Prostate gland (tissue), 2 donors: Measurements from ENCODE around the gene LMTK2. TPM values are rescaled to one million over a fixed set of nuclear protein-coding genes. Genes with fewer than 3 reads are reported as not detected.

Experiments
- DNase-seq: peaks from one replicate; pipeline ENCODE4 v3.0.0-alpha.2; 2019; ENCODE audit warnings: low spot score
- H3K27ac ChIP-seq, 2 donors: fragments of 200-600 bp; sonication (generic); 2 replicates each; pipeline ENCODE4 v1.5.1; 2017 to 2019
- H3K27me3 ChIP-seq: fragments of 200-600 bp; sonication (generic); replicated peaks from 2 replicates; pipeline ENCODE4 v1.5.1; 2019; ENCODE audit not compliant: insufficient read depth
- H3K36me3 ChIP-seq, 2 donors: fragments of 200-600 bp; sonication (generic); 1 replicate in 1 of 2; 2 replicates in 1 of 2; pipeline versions ENCODE4 v1.5.1 to v1.8.1; 2017 to 2019
- H3K4me1 ChIP-seq: fragments of 200-600 bp; sonication (generic); replicated peaks from 2 replicates; pipeline ENCODE4 v1.5.1; 2019
- H3K4me3 ChIP-seq, 2 donors: fragments of 200-600 bp; sonication (generic); 2 replicates each; pipeline ENCODE4 v1.5.1; 2017 to 2019
- H3K9me3 ChIP-seq: fragments of 200-600 bp; sonication (generic); 2 replicates; pipeline ENCODE4 v1.5.1; 2017
- POLR2A ChIP-seq: fragments of 450-650 bp; IDR thresholded peaks from one replicate; pipeline ENCODE4 v1.6.1; 2016; ENCODE audit warnings: antibody characterized with exemption, mild to moderate bottlenecking
- POLR2AphosphoS5 ChIP-seq: sonication (generic); formaldehyde crosslinking; IDR thresholded peaks from one replicate; pipeline ENCODE4 v1.6.1; 2017; ENCODE audit warnings: antibody characterized with exemption
- WGBS: methylation state at CpG from one replicate; pipeline ENCODE4 v1.1.5; 2018; 5-methylcytosine and 5-hydroxymethylcytosine counted together
- intact Hi-C: fragments of 100-400 bp; cut with DNase I; formaldehyde crosslinking; loops from one replicate; pipeline ENCODE4 v1.14.2; 2022
- total RNA-seq, 2 donors: library from RNA; depleted of rRNA; stranded (reverse); fragments of >200 nt; gene quantifications; one replicate each; pipeline ENCODE4 v1.1.0, GENCODE V29; 2016
- TF ChIP-seq, protein P1 (sequence below), 4 experiments: fragments of 200-600 bp in 2 of 4; fragments of 450-650 bp in 2 of 4; sonication (generic) in 2 of 4; IDR thresholded peaks; 1 replicate in 3 of 4; 2 replicates in 1 of 4; pipeline ENCODE4 v1.5.1; 2016 to 2019; ENCODE audit warnings: antibody characterized with exemption in 4 of 4, mild to moderate bottlenecking in 2 of 4, moderate library complexity in 2 of 4

The LMTK2 gene
- total RNA-seq, 2 donors from 2014 or later: 22.2 to 37.4 TPM

DNA sequence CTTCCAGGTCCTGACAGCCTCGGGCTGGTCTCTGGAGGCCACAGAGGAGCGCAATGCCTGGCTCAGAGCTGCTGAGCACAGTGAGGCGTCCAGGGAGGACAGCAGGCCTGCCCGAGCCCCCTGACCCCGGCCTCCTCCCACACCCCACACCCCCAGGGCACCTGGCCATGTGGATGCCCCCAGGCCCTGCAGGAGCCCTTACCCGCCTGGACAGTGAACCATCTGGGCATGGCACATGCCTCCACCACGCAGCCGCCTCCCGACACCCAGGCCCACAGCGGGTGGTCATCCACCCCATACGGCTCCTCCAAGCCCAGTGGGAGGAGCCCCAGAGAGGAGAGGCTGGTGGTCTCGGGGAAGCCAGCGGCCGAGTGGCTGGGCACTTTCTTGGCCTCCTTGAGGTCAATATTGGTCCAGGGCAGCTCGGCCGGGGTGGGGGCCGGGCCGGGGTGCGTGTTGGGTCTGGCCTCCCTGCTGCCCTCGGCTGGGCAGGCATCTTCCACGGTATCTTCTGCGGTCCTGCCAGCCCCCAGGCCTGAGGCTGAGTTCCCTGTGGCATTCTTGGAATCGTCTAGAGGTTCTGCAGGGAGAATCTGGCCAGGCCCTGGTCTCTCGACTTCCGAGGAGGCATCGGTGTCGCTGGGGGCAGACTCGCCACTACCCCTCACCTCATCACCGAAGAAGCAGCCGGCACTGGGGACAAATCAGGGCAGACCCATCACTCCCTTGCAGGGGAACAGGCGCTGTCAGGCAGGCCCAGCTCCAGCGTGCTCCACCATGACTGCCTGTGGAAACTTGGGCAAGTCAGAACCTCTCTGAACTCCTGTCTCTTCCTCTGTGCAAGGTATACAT lies 126.8 kb downstream of the LMTK2 start:
- intact Hi-C loops: no loop called here
- no peak for DNase-seq
- H3K36me3 ChIP-seq: no peaks in the 10 kb centered on the region
- 91% methylated on average over 22 of the region's 32 CpGs for WGBS
- no peaks in the 10 kb centered on the region for H3K4me1 ChIP-seq
- TF ChIP-seq POLR2A (no peak), POLR2AphosphoS5 (no peak)
- TF ChIP-seq, protein P1, sequence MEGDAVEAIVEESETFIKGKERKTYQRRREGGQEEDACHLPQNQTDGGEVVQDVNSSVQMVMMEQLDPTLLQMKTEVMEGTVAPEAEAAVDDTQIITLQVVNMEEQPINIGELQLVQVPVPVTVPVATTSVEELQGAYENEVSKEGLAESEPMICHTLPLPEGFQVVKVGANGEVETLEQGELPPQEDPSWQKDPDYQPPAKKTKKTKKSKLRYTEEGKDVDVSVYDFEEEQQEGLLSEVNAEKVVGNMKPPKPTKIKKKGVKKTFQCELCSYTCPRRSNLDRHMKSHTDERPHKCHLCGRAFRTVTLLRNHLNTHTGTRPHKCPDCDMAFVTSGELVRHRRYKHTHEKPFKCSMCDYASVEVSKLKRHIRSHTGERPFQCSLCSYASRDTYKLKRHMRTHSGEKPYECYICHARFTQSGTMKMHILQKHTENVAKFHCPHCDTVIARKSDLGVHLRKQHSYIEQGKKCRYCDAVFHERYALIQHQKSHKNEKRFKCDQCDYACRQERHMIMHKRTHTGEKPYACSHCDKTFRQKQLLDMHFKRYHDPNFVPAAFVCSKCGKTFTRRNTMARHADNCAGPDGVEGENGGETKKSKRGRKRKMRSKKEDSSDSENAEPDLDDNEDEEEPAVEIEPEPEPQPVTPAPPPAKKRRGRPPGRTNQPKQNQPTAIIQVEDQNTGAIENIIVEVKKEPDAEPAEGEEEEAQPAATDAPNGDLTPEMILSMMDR (IDR thresholded peaks at IDR 0.05): no peak
- H3K4me3 ChIP-seq: no peak overlapping the region
- no peak overlapping the region for H3K27ac ChIP-seq
- H3K27me3 ChIP-seq: no peaks in the 10 kb centered on the region
- no peaks in the 10 kb centered on the region for H3K9me3 ChIP-seq

DNA sequence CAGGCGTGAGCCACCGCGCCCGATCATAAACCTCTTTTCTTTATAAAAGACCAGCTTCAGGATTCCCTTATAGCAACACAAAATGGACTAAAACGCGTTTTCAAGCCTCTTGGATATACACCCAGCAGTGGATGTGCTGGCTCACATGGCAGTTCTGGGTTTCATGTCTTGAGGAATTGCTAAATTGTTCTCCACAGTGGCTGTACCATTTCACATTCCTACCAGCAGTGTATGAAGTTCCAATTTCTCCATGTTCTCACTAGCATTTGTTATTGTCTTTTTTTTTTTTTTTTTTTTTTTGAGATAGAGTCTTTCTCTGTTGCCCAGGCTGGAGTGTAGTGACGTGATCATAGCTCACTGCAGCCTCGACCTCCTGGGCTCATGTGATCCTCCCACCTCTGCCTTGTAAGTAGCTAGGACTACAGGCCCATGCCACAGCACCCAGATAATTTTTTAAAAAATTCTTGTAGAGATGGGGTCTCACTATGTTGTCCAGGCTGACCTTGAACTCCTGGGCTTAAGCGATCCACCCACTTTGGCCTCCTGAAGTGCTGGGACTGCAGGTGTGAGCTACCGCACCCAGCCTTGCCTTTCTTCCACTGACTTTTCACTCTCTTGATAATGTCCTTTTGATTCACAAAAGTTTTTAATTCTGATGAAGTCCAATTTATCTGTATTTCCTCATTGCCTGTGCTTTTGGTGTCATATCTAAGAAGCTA lies 127.9 kb downstream of the LMTK2 start:
- H3K27ac ChIP-seq: no peak overlapping the region
- intact Hi-C loops: no loop called here
- 95% methylated on average over 10 of the region's 10 CpGs for WGBS
- no peaks in the 10 kb centered on the region for H3K9me3 ChIP-seq
- TF ChIP-seq POLR2AphosphoS5 (no peak), POLR2A (no peak)
- TF ChIP-seq, protein P1 (IDR thresholded peaks at IDR 0.05): no peak
- no peak for DNase-seq
- H3K36me3 ChIP-seq: no peaks in the 10 kb centered on the region
- H3K4me1 ChIP-seq: no peaks in the 10 kb centered on the region
- no peak overlapping the region for H3K4me3 ChIP-seq
- no peaks in the 10 kb centered on the region for H3K27me3 ChIP-seq

DNA sequence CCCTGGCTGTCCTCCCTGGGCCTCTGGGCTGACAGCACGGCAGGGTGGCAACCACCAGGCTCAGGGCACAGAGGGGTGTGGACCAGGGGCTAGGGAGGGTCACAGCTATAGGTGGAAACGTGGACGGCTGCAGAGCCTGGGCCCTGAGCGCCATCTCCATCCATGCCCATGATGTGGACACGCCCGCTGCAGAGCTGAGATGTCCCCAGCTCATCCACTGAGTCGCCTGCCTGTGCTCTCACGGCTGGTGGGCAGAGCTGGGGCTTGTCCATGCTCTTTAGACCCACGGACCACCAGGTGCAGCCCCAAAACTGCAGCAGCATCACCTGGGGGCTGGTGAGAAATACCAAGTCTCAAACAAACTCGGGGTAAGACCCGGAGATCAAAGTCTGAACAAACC lies 129.2 kb downstream of the LMTK2 start:
- no peaks in the 10 kb centered on the region for H3K4me1 ChIP-seq
- TF ChIP-seq, protein P1 (IDR thresholded peaks at IDR 0.05): no peak
- TF ChIP-seq POLR2AphosphoS5 (no peak), POLR2A (no peak)
- 89% methylated on average over 11 of the region's 11 CpGs for WGBS
- no peaks in the 10 kb centered on the region for H3K27me3 ChIP-seq
- no peak overlapping the region for H3K27ac ChIP-seq
- no peaks in the 10 kb centered on the region for H3K9me3 ChIP-seq
- intact Hi-C loops: no loop called here
- H3K36me3 ChIP-seq: no peaks in the 10 kb centered on the region
- no peak overlapping the region for H3K4me3 ChIP-seq
- no peak for DNase-seq

DNA sequence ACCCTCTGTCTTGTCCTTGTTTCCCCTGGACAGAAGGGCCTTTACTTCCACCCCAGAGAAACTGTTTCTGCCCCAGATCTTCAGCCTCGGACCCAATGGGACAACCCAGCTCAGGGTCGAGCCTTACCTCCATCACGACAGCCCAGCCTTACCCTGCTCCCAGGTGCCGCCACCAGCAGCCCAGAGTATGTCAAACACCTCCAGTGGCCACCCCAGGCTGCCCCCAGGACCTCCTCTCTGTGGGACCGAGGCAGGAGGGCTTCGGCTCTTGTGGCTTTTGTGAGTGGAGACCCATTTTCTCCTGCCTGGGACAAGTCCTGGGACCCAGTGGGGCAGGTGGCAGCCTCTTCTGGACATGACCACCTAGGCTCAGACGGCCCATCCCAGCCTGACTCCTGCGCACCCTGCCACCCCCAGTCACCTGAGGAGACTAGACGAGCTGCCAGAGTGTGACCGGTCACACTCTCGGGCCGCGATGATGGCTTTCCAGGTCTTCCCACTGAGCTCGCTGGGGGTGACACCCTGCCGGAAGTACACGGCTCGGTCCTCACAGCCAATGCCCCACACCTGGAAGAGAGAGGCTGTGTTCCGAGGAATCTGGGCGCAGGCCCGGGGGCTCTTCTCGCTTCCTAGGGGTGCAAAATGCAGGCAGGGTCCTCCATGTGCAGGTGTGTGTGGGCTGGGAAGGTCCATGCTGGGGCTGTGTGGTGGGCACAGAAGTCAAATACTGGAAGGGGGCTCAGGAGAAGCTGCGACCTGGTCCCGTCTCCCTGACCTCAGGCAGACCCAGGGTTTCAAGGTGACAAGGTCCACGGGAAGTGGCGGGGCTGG lies 129.9 kb downstream of the LMTK2 start:
- Histone ChIP-seq H3K9me3 (no peaks in the 10 kb centered on the region), H3K4me3 (no peak overlapping the region), H3K36me3 (no peaks in the 10 kb centered on the region), H3K27ac (no peak overlapping the region), H3K27me3 (no peaks in the 10 kb centered on the region), H3K4me1 (no peaks in the 10 kb centered on the region)
- DNase-seq: no peak
- TF ChIP-seq POLR2AphosphoS5 (no peak), POLR2A (no peak)
- TF ChIP-seq, protein P1 (IDR thresholded peaks at IDR 0.05): no peak
- intact Hi-C loops: no loop called here
- WGBS: 91% methylated on average over 25 of the region's 25 CpGs
